Measurements from ENCODE around the gene TERB2. TPM values are rescaled to one million over a fixed set of nuclear protein-coding genes. Genes with fewer than 3 reads are reported as not detected.
"Not testable (repeated sequence)": the region's sequence is repeated elsewhere in the genome, so short reads cannot be mapped to it uniquely, and the experiment has no call there.

The TERB2 gene
- total RNA-seq, 3 donors from 2014 or later, result not detected

DNA sequence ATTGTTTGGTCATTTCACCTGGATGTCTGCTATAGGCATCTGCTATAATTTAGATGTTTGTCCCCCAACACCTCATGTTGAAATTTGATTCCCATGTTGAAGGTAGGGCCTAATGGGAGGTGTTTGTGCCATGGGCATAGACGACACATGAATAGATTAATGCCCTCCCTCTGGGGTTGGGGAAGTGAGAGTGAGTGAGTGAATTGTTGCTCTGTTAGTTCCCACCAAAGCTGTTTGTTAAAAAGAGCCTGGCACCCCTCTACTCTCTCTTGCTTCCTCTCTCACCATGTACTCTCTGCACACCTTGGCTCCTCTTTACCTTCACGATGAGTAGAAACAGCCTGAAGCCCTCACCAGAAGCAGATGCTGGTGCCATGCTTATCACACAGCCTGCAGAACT lies 42.6 kb downstream of the TERB2 start:
- DNase-seq (no peak), ATAC-seq (no peak)
- H3K36me3 ChIP-seq (ENCODE audit: low read depth), result no peaks in the 10 kb centered on the region
- no peaks in the 10 kb centered on the region for H3K4me1 ChIP-seq (ENCODE audit: low read depth)
- H3K9me3 ChIP-seq, result no peaks in the 10 kb centered on the region
- intact Hi-C loops (cut with DNase I, micrococcal nuclease), result no loop called here
- TF ChIP-seq, protein P1, sequence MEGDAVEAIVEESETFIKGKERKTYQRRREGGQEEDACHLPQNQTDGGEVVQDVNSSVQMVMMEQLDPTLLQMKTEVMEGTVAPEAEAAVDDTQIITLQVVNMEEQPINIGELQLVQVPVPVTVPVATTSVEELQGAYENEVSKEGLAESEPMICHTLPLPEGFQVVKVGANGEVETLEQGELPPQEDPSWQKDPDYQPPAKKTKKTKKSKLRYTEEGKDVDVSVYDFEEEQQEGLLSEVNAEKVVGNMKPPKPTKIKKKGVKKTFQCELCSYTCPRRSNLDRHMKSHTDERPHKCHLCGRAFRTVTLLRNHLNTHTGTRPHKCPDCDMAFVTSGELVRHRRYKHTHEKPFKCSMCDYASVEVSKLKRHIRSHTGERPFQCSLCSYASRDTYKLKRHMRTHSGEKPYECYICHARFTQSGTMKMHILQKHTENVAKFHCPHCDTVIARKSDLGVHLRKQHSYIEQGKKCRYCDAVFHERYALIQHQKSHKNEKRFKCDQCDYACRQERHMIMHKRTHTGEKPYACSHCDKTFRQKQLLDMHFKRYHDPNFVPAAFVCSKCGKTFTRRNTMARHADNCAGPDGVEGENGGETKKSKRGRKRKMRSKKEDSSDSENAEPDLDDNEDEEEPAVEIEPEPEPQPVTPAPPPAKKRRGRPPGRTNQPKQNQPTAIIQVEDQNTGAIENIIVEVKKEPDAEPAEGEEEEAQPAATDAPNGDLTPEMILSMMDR (IDR thresholded peaks at IDR 0.05), result no peak
- H3K4me3 ChIP-seq, result no peak overlapping the region

DNA sequence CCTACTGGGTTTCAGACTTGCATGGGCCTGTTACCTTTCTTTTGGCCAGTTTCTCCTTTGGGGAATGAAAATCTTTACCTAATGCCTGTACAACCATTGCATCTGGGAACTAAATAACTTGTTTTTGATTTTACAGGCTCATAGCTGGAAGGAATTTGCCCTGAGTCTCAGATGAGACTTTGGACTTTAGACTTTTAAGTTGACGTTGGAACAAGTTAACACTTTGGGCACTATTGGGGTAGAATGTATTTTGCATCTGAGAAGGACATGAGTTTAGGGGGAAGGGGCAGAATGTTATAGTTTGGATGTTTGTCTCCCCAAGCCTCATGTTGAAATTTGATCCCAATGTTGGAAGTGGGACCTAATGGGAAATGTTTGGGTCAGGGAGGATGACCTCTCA lies 44.7 kb downstream of the TERB2 start:
- DNase-seq; ATAC-seq; H3K36me3 ChIP-seq (ENCODE audit: low read depth); H3K4me3 ChIP-seq; H3K9me3 ChIP-seq; intact Hi-C loops (cut with DNase I, micrococcal nuclease); H3K4me1 ChIP-seq (ENCODE audit: low read depth): not testable (repeated sequence)

DNA sequence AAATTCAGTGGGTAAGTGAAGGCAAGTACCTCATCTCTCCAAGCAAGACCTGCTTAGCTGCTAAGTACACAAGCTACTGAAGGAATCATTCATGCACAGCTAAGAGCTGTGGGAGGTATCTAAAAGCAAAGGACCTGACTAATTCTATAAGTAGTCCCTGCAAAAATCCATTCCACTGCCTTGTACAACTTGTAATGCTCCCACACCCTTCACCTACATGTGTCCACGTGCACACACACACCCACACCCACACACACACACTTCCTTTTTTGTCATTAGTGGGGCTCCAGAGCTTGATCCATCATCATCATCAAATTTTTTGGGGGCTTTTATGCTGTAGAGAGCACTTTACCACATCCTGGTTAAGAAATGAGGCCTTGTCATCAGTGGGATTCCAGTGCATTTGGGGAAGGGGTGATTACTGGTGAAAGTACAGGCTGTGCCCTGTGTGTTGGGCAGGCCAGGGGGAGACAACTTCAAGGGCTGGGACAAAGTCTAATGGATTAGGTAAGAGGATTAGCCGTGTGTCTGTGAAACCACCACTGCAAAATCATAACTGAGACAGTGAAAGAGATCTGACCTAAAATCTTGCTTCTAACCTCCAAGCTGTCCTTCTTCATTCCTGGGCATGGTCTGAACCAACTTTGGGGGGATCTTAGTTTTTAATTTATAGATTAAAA lies 47.4 kb downstream of the TERB2 start:
- not testable (repeated sequence) for H3K9me3 ChIP-seq

DNA sequence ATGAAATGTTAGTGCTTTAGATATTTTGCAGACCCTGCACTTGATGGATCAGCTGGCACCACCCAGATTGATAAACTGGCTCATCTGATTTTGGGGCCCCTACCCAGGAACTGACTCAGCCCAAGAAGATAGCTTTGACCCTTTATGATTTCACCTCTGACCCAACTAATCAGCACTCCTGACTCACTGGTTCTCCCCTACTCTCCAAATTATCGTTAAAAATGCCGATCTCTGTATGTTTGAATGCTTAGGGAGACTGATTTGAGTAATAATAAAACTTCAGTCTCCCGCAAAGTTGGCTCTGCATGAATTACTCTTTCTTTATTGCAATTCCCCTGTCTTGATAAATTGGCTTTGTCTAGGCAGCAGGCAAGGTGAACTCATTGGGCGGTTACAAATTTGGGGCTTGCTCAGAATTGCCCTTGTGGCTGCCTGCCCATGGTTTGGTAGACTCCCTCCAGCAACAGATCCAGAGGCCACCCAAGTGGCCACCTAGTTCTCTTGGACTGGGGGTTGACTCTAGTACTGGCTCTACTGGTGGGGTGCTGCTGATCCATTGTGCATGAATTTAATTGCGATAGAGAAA lies 48.2 kb downstream of the TERB2 start:
- DNase-seq; H3K9me3 ChIP-seq; H3K4me3 ChIP-seq; H3K36me3 ChIP-seq (ENCODE audit: low read depth); ATAC-seq; H3K4me1 ChIP-seq (ENCODE audit: low read depth); intact Hi-C loops (cut with DNase I, micrococcal nuclease): not testable (repeated sequence)

More for the DNA sequence above, 47.4 kb downstream of the TERB2 start:
- H3K4me3 ChIP-seq; ATAC-seq; DNase-seq; H3K4me1 ChIP-seq (ENCODE audit: low read depth); intact Hi-C loops (cut with DNase I, micrococcal nuclease); H3K36me3 ChIP-seq (ENCODE audit: low read depth): not testable (repeated sequence)

DNA sequence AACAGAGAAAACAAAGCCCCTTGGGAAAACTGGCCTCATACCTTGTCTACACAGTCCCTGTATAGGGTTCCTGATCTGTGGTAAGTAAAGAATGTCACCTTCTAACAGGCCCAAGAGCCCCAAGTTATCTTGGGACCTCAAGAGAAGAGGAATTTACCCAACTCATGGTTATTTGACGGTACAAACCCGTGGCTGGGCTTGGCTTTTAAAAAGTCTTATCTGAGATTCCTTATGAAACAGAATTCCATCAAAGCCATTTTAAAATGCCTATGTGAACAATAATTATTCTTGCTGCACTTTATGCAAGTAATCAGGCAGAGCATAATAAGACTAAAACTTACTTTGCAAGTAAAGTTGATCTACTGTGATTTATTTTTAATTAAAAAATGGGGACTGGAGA lies 52.6 kb downstream of the TERB2 start:
- Histone ChIP-seq H3K9me3 (no peaks in the 10 kb centered on the region), H3K36me3 (ENCODE audit: low read depth) (no peaks in the 10 kb centered on the region), H3K4me1 (ENCODE audit: low read depth) (no peaks in the 10 kb centered on the region), H3K4me3 (no peak overlapping the region)
- TF ChIP-seq, protein P1 (IDR thresholded peaks at IDR 0.05), result no peak
- intact Hi-C loops (cut with DNase I, micrococcal nuclease), result no loop called here
- DNase-seq (no peak), ATAC-seq (no peak)

DNA sequence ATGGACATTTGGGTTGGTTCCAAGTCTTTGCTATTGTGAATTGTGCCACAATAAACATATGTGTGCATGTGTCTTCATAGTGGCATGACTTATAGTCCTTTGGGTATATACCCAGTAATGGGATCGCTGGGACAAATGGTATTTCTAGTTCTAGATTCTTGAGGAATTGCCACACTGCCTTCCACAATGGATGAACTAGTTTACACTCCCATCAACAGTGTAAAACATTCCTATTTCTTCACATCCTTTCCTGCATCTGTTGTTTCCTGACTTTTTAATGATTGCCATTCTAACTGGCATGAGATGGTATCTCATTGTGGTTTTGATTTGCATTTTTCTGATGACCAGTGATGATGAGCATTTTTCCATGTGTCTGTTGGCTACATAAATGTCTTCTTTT lies 58.6 kb downstream of the TERB2 start:
- ATAC-seq; H3K36me3 ChIP-seq (ENCODE audit: low read depth); intact Hi-C loops (cut with DNase I, micrococcal nuclease); H3K4me3 ChIP-seq; H3K4me1 ChIP-seq (ENCODE audit: low read depth); DNase-seq; H3K9me3 ChIP-seq: not testable (repeated sequence)

DNA sequence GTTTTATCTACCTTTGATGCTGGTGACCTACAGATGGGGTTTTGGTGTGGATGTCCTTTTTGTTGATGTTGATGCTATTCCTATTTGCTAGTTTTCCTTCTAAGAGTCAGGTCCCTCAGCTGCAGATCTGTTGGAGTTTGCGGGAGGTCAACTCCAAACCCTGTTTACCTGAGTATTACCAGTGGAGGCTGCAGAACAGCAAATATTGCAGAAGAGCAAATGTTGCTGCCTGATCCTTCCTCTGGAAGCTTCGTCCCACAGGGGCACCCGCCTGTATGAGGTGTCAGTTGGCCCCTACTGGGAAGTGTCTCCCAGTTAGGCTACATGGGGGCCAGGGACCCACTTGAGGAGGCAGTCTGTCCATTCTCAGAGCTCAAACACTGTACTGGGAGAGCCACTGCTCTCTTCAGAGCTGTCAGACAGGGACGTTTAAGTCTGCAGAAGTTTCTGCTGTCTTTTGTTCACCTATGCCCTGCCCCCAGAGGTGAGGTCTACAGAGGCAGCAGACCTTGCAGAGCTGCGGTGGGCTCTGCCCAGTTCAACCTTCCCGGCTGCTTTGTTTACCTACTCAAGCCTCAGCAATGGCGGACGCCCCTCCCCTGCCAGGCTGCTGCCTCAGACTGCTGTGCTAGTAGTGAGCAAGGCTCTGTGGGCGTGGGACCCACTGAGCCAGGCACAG lies 63.9 kb downstream of the TERB2 start:
- intact Hi-C loops (cut with DNase I, micrococcal nuclease); H3K4me3 ChIP-seq; ATAC-seq; DNase-seq; H3K36me3 ChIP-seq (ENCODE audit: low read depth); H3K9me3 ChIP-seq; H3K4me1 ChIP-seq (ENCODE audit: low read depth): not testable (repeated sequence)

DNA sequence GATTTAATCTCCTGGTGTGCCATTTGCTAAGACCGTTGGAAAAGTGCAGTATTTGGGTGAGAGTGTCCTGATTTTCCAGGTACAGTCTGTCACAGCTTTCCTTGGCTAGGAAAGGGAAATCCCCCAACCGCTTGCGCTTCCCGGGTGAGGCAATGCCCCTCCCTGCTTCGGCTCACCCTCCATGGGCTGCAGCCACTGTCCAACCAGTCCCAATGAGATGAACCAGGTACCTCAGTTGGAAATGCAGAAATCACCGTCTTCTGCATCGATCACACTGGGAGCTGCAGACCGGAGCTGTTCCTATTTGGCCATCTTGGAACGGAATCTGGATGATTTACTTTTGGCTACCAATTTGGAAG lies 64.4 kb downstream of the TERB2 start:
- H3K9me3 ChIP-seq; H3K36me3 ChIP-seq (ENCODE audit: low read depth); H3K4me1 ChIP-seq (ENCODE audit: low read depth); DNase-seq; H3K4me3 ChIP-seq; intact Hi-C loops (cut with DNase I, micrococcal nuclease); ATAC-seq: not testable (repeated sequence)

All from mucosa of descending colon (tissue), 3 donors.